ENCODE results near the gene ROR2. TPM values are rescaled to one million over a fixed set of nuclear protein-coding genes. Genes with fewer than 3 reads are reported as not detected.
"Not testable (repeated sequence)": the region's sequence is repeated elsewhere in the genome, so short reads cannot be mapped to it uniquely, and the experiment has no call there.

ROR2 gene
- polyA plus RNA-seq, 1 experiment, result 9.7 TPM

DNA sequence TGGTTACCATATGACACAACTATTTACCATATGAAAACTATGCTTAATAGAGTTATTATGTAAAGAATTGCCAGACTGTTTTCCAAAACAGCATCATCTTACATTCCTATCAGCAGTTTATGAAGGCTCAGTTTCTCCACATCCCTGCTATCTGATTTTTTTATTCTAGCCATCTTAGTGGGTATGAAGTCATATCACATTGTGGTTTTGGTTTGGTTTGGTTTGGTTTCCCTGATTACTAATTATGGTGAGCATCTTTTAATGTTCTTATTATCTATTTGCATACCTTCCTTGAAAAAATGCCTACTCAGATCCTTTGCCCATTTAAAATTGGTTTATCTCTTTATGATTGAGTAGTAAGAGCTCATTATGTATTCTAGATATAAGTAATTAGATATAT, 327.0 kb downstream of the ROR2 start:
- CTCF ChIA-PET, result no interaction called here
- DNase-seq (ENCODE audit: low read depth, low spot score), result no peak

DNA sequence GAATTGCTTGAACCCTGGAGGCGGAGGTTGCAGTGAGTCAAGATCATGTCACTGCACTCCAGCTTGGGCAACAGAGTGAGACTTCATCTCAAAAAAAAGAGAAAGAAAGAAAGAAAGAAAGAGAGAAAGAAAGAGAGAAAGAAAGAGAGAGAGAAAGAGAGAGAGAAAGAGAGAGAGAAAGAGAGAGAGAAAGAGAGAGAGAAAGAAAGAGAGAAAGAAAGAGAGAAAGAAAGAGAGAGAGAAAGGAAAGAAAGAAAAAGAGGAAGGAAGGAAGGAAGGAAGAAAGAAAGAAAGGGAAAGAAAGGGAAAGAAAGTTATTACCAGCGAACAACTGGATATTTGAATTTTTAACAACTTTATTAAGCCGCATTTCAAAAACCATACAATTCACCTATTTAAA, 327.9 kb downstream of the ROR2 start:
- POLR2A ChIA-PET; H3K27me3 ChIP-seq (ENCODE audit: control insufficient read depth, insufficient read depth, low read length); H3K27ac ChIP-seq (ENCODE audit: low read depth, low read length); H3K4me3 ChIP-seq (ENCODE audit: low read depth, low read length); CTCF ChIA-PET; H3K9me3 ChIP-seq (ENCODE audit: control insufficient read depth, insufficient read depth, low read length); DNase-seq (ENCODE audit: low read depth, low spot score): not testable (repeated sequence)

More for the DNA sequence above, 327.0 kb downstream of the ROR2 start:
- H3K9me3 ChIP-seq (ENCODE audit: control insufficient read depth, insufficient read depth, low read length), result no peaks in the 10 kb centered on the region
- POLR2A ChIA-PET, result no interaction called here
- TF ChIP-seq, protein P1, sequence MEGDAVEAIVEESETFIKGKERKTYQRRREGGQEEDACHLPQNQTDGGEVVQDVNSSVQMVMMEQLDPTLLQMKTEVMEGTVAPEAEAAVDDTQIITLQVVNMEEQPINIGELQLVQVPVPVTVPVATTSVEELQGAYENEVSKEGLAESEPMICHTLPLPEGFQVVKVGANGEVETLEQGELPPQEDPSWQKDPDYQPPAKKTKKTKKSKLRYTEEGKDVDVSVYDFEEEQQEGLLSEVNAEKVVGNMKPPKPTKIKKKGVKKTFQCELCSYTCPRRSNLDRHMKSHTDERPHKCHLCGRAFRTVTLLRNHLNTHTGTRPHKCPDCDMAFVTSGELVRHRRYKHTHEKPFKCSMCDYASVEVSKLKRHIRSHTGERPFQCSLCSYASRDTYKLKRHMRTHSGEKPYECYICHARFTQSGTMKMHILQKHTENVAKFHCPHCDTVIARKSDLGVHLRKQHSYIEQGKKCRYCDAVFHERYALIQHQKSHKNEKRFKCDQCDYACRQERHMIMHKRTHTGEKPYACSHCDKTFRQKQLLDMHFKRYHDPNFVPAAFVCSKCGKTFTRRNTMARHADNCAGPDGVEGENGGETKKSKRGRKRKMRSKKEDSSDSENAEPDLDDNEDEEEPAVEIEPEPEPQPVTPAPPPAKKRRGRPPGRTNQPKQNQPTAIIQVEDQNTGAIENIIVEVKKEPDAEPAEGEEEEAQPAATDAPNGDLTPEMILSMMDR (IDR thresholded peaks at IDR 0.05; ENCODE audit: low read depth, low read length), result no peak
- no peaks in the 10 kb centered on the region for H3K27me3 ChIP-seq (ENCODE audit: control insufficient read depth, insufficient read depth, low read length)
- H3K4me3 ChIP-seq (ENCODE audit: low read depth, low read length), result no peak overlapping the region
- H3K27ac ChIP-seq (ENCODE audit: low read depth, low read length), result no peak overlapping the region

DNA sequence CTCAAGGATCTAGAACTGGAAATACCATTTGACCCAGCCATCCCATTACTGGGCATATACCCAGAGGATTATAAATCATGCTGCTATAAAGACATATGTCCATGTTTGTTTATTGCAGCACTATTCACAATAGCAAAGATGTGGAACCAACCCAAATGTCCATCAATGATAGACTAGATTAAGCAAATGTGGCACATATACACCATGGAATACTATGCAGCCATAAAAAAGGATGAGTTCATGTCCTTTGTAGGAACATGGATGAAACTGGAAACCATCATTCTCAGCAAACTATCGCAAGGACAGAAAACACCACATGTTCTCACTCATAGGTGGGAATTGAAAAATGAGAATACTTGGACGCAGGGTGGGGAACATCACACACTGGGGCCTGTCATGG, 336.0 kb downstream of the ROR2 start:
- H3K27ac ChIP-seq (ENCODE audit: low read depth, low read length); POLR2A ChIA-PET; DNase-seq (ENCODE audit: low read depth, low spot score): not testable (repeated sequence)

DNA sequence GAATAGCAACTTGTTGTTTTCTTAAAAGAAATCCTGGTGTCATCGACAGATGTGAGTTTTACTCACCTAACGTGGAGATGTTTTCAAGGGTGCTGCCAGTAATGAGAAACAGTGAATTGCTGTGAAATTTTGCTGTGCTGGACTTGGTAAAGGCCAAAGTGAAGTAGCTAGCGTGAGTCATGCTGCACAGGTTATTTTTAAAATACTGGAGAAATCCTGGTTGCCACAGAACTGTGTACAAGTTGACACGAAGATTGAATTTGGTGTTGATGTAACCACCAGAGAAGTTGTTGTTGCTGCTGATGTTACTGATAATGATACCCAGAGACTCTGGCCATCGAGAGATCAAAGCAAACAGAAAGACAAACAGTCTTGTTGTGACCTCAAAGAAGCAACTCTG, 338.4 kb downstream of the ROR2 start:
- Histone ChIP-seq H3K27ac (ENCODE audit: low read depth, low read length) (no peak overlapping the region), H3K9me3 (ENCODE audit: control insufficient read depth, insufficient read depth, low read length) (no peaks in the 10 kb centered on the region), H3K4me3 (ENCODE audit: low read depth, low read length) (no peak overlapping the region), H3K27me3 (ENCODE audit: control insufficient read depth, insufficient read depth, low read length) (peaks cover 2% of the 10 kb centered on the region)
- POLR2A ChIA-PET, result no interaction called here
- peak; percentile 1 for DNase-seq (ENCODE audit: low read depth, low spot score)
- CTCF ChIA-PET, result no interaction called here
- TF ChIP-seq, protein P1 (IDR thresholded peaks at IDR 0.05; ENCODE audit: low read depth, low read length), result no peak

More for the DNA sequence above, 336.0 kb downstream of the ROR2 start:
- CTCF ChIA-PET; H3K27me3 ChIP-seq (ENCODE audit: control insufficient read depth, insufficient read depth, low read length); H3K9me3 ChIP-seq (ENCODE audit: control insufficient read depth, insufficient read depth, low read length); H3K4me3 ChIP-seq (ENCODE audit: low read depth, low read length): not testable (repeated sequence)

DNA sequence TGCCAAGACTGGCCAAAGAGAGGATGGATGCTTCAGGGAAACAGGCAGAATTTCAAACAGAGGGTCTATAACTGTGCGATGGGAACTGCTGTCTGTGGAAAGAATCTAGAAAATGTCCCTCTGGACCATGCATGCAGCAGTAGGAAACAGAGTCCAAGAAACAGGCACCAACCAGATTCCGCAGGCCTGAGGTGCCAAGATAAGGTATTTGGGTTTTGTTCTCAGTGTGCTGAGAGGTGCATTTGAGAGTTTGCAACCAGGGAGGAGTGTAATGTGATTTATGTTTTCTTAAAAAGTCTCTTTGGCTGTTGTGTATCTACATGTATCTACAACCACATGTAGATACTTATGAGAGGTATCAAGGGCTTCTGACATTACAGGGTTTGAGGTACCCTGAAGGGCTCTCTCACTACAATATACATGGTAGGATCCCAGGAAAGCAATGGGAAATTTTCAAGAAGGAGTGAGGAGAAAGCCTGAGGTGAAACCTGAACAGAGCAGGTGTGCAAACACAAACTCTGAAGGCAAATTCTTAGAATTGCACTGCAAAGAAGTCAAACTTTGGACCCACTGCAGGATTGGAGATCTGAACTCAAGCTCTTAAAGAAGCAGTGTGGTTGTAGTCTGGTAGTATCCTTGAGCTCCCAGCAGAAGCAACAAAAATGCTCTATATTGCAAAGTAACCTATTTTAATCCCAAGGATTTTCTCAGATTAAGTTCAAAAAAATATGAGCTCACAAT, 343.6 kb downstream of the ROR2 start:
- H3K4me3 ChIP-seq (ENCODE audit: low read depth, low read length), result no peak overlapping the region
- H3K27me3 ChIP-seq (ENCODE audit: control insufficient read depth, insufficient read depth, low read length), result no peaks in the 10 kb centered on the region
- ChIA-PET CTCF (interaction anchor here (0.6 kb wide), 2 partner anchors 44 to 167 kb away, joined by 3 read pairs; no protein-coding TSS in a partner anchor), POLR2A (no interaction called here)
- TF ChIP-seq, protein P1 (IDR thresholded peaks at IDR 0.05; ENCODE audit: low read depth, low read length), result no peak
- DNase-seq (ENCODE audit: low read depth, low spot score), result no peak
- H3K9me3 ChIP-seq (ENCODE audit: control insufficient read depth, insufficient read depth, low read length), result no peaks in the 10 kb centered on the region
- no peak overlapping the region for H3K27ac ChIP-seq (ENCODE audit: low read depth, low read length)

DNA sequence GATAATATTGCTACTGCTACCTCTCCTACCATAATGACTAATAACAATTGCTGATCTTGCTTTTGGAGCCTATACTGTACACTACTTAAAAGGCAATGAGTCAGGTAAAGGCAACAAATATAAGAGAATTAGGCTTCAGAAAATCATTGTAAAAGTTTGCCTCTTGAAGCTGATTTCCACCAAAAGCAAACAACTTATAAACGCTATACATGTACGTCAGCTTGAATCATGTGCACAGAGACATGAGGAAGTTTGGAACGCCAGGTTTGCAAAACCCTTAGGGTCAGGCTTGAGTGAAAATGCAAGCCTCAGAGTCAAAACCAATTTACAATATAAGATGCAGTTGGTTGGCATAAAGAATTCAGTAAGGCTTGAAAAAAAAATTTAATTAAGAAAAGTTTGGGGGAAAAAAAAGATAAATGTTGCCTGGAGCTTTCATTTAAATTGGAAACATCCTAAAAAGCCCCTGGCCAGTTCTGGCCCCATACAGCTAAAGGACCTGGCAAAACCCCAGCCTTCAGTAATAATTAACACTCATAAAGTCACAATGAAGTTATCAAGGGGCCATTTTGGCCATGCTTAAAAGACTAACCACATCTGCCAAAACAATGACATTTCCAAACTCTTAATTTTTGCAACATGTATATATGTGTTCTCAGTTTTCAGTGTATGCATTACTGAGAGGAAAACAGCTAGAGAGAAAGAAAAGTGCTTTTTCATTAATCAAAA, 345.4 kb downstream of the ROR2 start:
- DNase-seq (ENCODE audit: low read depth, low spot score), result no peak
- H3K9me3 ChIP-seq (ENCODE audit: control insufficient read depth, insufficient read depth, low read length), result no peaks in the 10 kb centered on the region
- H3K4me3 ChIP-seq (ENCODE audit: low read depth, low read length), result no peak overlapping the region
- ChIA-PET CTCF (no interaction called here), POLR2A (no interaction called here)
- peaks cover 4% of the 10 kb centered on the region for H3K27me3 ChIP-seq (ENCODE audit: control insufficient read depth, insufficient read depth, low read length)
- H3K27ac ChIP-seq (ENCODE audit: low read depth, low read length), result no peak overlapping the region
- TF ChIP-seq, protein P1 (IDR thresholded peaks at IDR 0.05; ENCODE audit: low read depth, low read length), result no peak

Measured in AG04450 (cell line).